Measurements from ENCODE around the gene SCN1B.

DNA sequence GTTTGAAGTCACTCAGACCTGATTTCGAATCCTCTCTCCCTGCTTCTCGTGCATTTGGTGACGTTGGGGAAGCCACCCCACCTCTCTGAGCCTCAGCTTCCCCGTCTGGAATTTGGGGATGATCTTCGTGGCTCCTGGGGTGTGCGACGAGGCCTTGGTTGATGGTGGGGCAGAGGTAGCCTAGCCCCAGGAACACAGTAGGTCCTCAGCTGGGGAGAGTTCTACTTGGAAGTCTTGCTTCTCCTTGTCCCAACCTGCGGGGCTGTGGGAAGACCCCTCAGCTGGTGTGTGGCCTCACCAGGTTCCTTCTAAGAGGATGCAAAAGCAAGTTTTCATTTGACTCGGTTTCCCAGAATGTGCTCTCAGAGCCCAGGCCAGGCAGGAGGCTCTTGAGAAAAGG, 24.4 kb downstream of the SCN1B start:
- TF ChIP-seq, protein P1, sequence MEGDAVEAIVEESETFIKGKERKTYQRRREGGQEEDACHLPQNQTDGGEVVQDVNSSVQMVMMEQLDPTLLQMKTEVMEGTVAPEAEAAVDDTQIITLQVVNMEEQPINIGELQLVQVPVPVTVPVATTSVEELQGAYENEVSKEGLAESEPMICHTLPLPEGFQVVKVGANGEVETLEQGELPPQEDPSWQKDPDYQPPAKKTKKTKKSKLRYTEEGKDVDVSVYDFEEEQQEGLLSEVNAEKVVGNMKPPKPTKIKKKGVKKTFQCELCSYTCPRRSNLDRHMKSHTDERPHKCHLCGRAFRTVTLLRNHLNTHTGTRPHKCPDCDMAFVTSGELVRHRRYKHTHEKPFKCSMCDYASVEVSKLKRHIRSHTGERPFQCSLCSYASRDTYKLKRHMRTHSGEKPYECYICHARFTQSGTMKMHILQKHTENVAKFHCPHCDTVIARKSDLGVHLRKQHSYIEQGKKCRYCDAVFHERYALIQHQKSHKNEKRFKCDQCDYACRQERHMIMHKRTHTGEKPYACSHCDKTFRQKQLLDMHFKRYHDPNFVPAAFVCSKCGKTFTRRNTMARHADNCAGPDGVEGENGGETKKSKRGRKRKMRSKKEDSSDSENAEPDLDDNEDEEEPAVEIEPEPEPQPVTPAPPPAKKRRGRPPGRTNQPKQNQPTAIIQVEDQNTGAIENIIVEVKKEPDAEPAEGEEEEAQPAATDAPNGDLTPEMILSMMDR (IDR thresholded peaks at IDR 0.05) = no peak
- TF ChIP-seq POLR2A (IDR thresholded peaks at IDR 0.05) = no peak
